ENCODE measurements around the gene PIGU. TPM values are rescaled to one million over a fixed set of nuclear protein-coding genes. Genes with fewer than 3 reads are reported as not detected.
A peak's percentile ranks its signal among the peaks of the same experiment; 100 is the strongest.

The PIGU gene
- total RNA-seq, 1 donor: 13.0 TPM

GRCh38 chr20:34705397-34706301 is 28.8 kb upstream of the PIGU start:
- H3K4me3 ChIP-seq (ENCODE audit: low read depth, low read length): peak overlapping the region; percentile 72
- TF ChIP-seq, protein P1, sequence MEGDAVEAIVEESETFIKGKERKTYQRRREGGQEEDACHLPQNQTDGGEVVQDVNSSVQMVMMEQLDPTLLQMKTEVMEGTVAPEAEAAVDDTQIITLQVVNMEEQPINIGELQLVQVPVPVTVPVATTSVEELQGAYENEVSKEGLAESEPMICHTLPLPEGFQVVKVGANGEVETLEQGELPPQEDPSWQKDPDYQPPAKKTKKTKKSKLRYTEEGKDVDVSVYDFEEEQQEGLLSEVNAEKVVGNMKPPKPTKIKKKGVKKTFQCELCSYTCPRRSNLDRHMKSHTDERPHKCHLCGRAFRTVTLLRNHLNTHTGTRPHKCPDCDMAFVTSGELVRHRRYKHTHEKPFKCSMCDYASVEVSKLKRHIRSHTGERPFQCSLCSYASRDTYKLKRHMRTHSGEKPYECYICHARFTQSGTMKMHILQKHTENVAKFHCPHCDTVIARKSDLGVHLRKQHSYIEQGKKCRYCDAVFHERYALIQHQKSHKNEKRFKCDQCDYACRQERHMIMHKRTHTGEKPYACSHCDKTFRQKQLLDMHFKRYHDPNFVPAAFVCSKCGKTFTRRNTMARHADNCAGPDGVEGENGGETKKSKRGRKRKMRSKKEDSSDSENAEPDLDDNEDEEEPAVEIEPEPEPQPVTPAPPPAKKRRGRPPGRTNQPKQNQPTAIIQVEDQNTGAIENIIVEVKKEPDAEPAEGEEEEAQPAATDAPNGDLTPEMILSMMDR (IDR thresholded peaks at IDR 0.05; ENCODE audit: insufficient read depth, low read depth, low read length): peak; percentile 15
- DNase-seq (ENCODE audit: low read depth): peak; percentile 69

DNA sequence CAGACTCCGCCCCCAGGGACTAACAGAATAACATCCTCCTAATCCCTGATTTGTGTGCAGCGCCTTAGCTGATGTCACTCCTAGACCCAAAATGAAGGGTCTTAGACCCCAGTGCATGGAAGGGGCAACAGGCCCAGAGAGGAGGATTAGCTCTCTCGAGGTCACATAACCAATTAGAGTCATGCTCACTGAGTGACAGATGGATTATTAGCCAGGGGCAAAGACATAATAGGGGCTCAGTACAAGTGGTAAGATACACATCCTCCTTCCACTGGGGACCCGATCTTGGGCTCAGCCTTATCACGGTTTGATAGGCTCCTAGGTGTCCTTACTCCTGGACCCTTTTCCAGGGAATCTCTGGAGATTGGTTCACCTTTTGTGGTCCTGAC is 28.1 kb upstream of the PIGU start:
- DNase-seq (ENCODE audit: low read depth): no peak
- TF ChIP-seq, protein P1 (IDR thresholded peaks at IDR 0.05; ENCODE audit: insufficient read depth, low read depth, low read length): no peak
- peak overlapping the region; percentile 72 for H3K4me3 ChIP-seq (ENCODE audit: low read depth, low read length)

GRCh38 chr20:34704177-34705007 is 27.5 kb upstream of the PIGU start, which contains the start of gene TP53INP2:
TSS of gene TP53INP2 (plus strand) at chr20:34704344. CDS start at chr20:34708740, 4,396 bp downstream.
- TF ChIP-seq, protein P1 (IDR thresholded peaks at IDR 0.05; ENCODE audit: insufficient read depth, low read depth, low read length): no peak
- peak within 1 kb of the TSS; percentile 72 for H3K4me3 ChIP-seq (ENCODE audit: low read depth, low read length)
- DNase-seq (ENCODE audit: low read depth): peak; percentile 97

- TF ChIP-seq, protein P1 (IDR thresholded peaks at IDR 0.05; ENCODE audit: insufficient read depth, low read depth, low read length): no peak
- peak; percentile 85 for DNase-seq (ENCODE audit: low read depth)
- H3K4me3 ChIP-seq (ENCODE audit: low read depth, low read length): peak overlapping the region; percentile 72
Measured at GRCh38 chr20:34703424-34704176, 26.7 kb upstream of the PIGU start.

GRCh38 chr20:34703061-34703423 is 26.1 kb upstream of the PIGU start:
- TF ChIP-seq, protein P1 (IDR thresholded peaks at IDR 0.05; ENCODE audit: insufficient read depth, low read depth, low read length): no peak
- no peak for DNase-seq (ENCODE audit: low read depth)
- peak overlapping the region; percentile 72 for H3K4me3 ChIP-seq (ENCODE audit: low read depth, low read length)

GRCh38 chr20:34701405-34702085 is 24.7 kb upstream of the PIGU start:
- DNase-seq (ENCODE audit: low read depth): no peak
- H3K4me3 ChIP-seq (ENCODE audit: low read depth, low read length): no peak overlapping the region
- TF ChIP-seq, protein P1 (IDR thresholded peaks at IDR 0.05; ENCODE audit: insufficient read depth, low read depth, low read length): no peak

Measured in fibroblast of villous mesenchyme (primary cell).